BLaER1 treated with 17β-estradiol and CSF1 and Interleukin-3, amounts not matched to agents 10 nM and 100 nM (cell line): Measurements from ENCODE around the gene EML5.
"Not testable (repeated sequence)": the region's sequence is repeated elsewhere in the genome, so short reads cannot be mapped to it uniquely, and the experiment has no call there.

ENCODE experiments used
- H3K27ac ChIP-seq, 11 experiments: shearing (Covaris generic); formaldehyde crosslinking; 2 replicates each; pipeline ENCODE4 v1.8.1; 2022
- H3K27me3 ChIP-seq, 11 experiments: shearing (Covaris generic); formaldehyde crosslinking; 2 replicates each; pipeline ENCODE4 v1.8.1; 2022
- H3K36me3 ChIP-seq, 11 experiments: shearing (Covaris generic); formaldehyde crosslinking; 2 replicates each; pipeline ENCODE4 v1.8.1; 2022
- H3K4me1 ChIP-seq, 10 experiments: shearing (Covaris generic); formaldehyde crosslinking; 2 replicates each; pipeline ENCODE4 v1.8.1; 2022
- H3K4me2 ChIP-seq, 11 experiments: shearing (Covaris generic); formaldehyde crosslinking; 2 replicates each; pipeline ENCODE4 v1.8.1; 2022
- H3K4me3 ChIP-seq, 10 experiments: shearing (Covaris generic); formaldehyde crosslinking; 2 replicates each; pipeline ENCODE4 v1.8.1; 2022
- H3K9ac ChIP-seq, 11 experiments: shearing (Covaris generic); formaldehyde crosslinking; 2 replicates each; pipeline ENCODE4 v1.8.1; 2022
- H3K9me3 ChIP-seq, 11 experiments: shearing (Covaris generic); formaldehyde crosslinking; replicated peaks in 1 of 11; 2 replicates each; pipeline ENCODE4 v1.8.1; 2022
- H4K20me1 ChIP-seq, 11 experiments: shearing (Covaris generic); formaldehyde crosslinking; 2 replicates each; pipeline ENCODE4 v1.8.1; 2022
- Cebpa-rat ChIP-seq, 11 experiments: shearing (Covaris generic); IDR thresholded peaks; 2 replicates each; pipeline ENCODE4 v1.8.1; 2022

Gene EML5

GRCh38 chr14:88791629-88792472 lies 902 bp downstream of the EML5 start:
- peak overlapping the region in 6 of 11 experiments; percentile 29 to 51 (median 49); a peak in 6 of 22 replicates for H3K27ac ChIP-seq
- H3K27me3 ChIP-seq = peaks cover 26 to 38% (median 33%) of the 10 kb centered on the region in 11 experiments
- TF ChIP-seq Cebpa-rat (IDR thresholded peaks at IDR 0.05) = no peak
- no peaks in the 10 kb centered on the region for H3K36me3 ChIP-seq
- peaks cover 5 to 14% (median 10%) of the 10 kb centered on the region in 10 experiments; a peak in 12 of 20 replicates for H3K4me1 ChIP-seq
- H3K4me3 ChIP-seq = peak overlapping the region; percentile 63 to 80 (median 71)
- peak overlapping the region; percentile 60 to 80 (median 76); a peak in 21 of 22 replicates for H3K9ac ChIP-seq
- H3K4me2 ChIP-seq = peak overlapping the region; percentile 88 to 97 (median 93)
- no peaks in the 10 kb centered on the region; a peak in 1 of 22 replicates for H4K20me1 ChIP-seq
- H3K9me3 ChIP-seq = 0 out of 22 replicates have a peak, but pooled peaks cover 0 to under 1% (median 0%) of the 10 kb centered on the region in 11 experiments

GRCh38 chr14:88791252-88791621 lies 1.5 kb downstream of the EML5 start:
- Histone ChIP-seq H3K27ac (no peak overlapping the region), H3K9me3 (peaks cover 0 to 6% (median 4%) of the 10 kb centered on the region in 11 experiments; a peak in 1 of 22 replicates), H4K20me1 (no peaks in the 10 kb centered on the region; a peak in 1 of 22 replicates), H3K36me3 (no peaks in the 10 kb centered on the region), H3K27me3 (peaks cover 26 to 38% (median 33%) of the 10 kb centered on the region in 11 experiments), H3K4me3 (no peak overlapping the region), H3K4me1 (peaks cover 5 to 14% (median 10%) of the 10 kb centered on the region in 10 experiments; a peak in 12 of 20 replicates), H3K9ac (no peak overlapping the region), H3K4me2 (peak overlapping the region in 1 of 11 experiments; percentile 92; a peak in 2 of 22 replicates)
- TF ChIP-seq Cebpa-rat (IDR thresholded peaks at IDR 0.05) = no peak

- H4K20me1 ChIP-seq = no peaks in the 10 kb centered on the region; a peak in 1 of 22 replicates
- no peak overlapping the region for H3K4me2 ChIP-seq
- peaks cover 26 to 38% (median 33%) of the 10 kb centered on the region in 11 experiments for H3K27me3 ChIP-seq
These were observed 2.1 kb downstream of the EML5 start for GRCh38 chr14:88790501-88791251.

GRCh38 chr14:88789573-88789972 lies 3.2 kb downstream of the EML5 start:
- H3K9ac ChIP-seq, H3K36me3 ChIP-seq, H3K4me3 ChIP-seq, H3K4me2 ChIP-seq, H4K20me1 ChIP-seq, H3K27ac ChIP-seq: not testable (repeated sequence)
- Histone ChIP-seq H3K9me3 (peaks cover 0 to 10% (median 7%) of the 10 kb centered on the region in 11 experiments; a peak in 7 of 22 replicates), H3K4me1 (peaks cover 5 to 14% (median 10%) of the 10 kb centered on the region in 10 experiments; a peak in 12 of 20 replicates), H3K27me3 (peaks cover 26 to 38% (median 33%) of the 10 kb centered on the region in 11 experiments)

More at GRCh38 chr14:88790501-88791251, 2.1 kb downstream of the EML5 start:
- Histone ChIP-seq H3K4me3 (no peak overlapping the region), H3K4me1 (peaks cover 5 to 14% (median 10%) of the 10 kb centered on the region in 10 experiments; a peak in 12 of 20 replicates), H3K9ac (no peak overlapping the region), H3K9me3 (peaks cover 0 to 10% (median 4%) of the 10 kb centered on the region in 11 experiments; a peak in 1 of 22 replicates), H3K27ac (no peak overlapping the region), H3K36me3 (no peaks in the 10 kb centered on the region)
- TF ChIP-seq Cebpa-rat (IDR thresholded peaks at IDR 0.05) = no peak

GRCh38 chr14:88786715-88787114 lies 6.0 kb downstream of the EML5 start:
- Histone ChIP-seq H3K36me3 (peaks cover 0 to 12% (median 0%) of the 10 kb centered on the region in 11 experiments; a peak in 4 of 22 replicates), H3K4me2 (no peak overlapping the region)

GRCh38 chr14:88785911-88786310 lies 6.8 kb downstream of the EML5 start:
- Histone ChIP-seq H3K4me1 (no peaks in the 10 kb centered on the region), H3K4me3 (no peak overlapping the region), H3K27me3 (peaks cover 3 to 11% (median 7%) of the 10 kb centered on the region in 11 experiments), H4K20me1 (no peaks in the 10 kb centered on the region), H3K36me3 (peaks cover 0 to 12% (median 0%) of the 10 kb centered on the region in 11 experiments; a peak in 4 of 22 replicates), H3K9ac (no peak overlapping the region), H3K9me3 (peaks cover 28 to 45% (median 37%) of the 10 kb centered on the region in 11 experiments), H3K27ac (no peak overlapping the region), H3K4me2 (no peak overlapping the region)
- no peak for TF ChIP-seq Cebpa-rat (IDR thresholded peaks at IDR 0.05)

More at GRCh38 chr14:88786715-88787114, 6.0 kb downstream of the EML5 start:
- H3K27ac ChIP-seq = no peak overlapping the region
- no peak overlapping the region for H3K9ac ChIP-seq
- H3K4me3 ChIP-seq = no peak overlapping the region
- H3K9me3 ChIP-seq = peaks cover 24 to 37% (median 33%) of the 10 kb centered on the region in 11 experiments
- no peak for TF ChIP-seq Cebpa-rat (IDR thresholded peaks at IDR 0.05)
- peaks cover 0 to 3% (median under 1%) of the 10 kb centered on the region in 10 experiments; a peak in 5 of 20 replicates for H3K4me1 ChIP-seq
- peaks cover 11 to 19% (median 15%) of the 10 kb centered on the region in 11 experiments for H3K27me3 ChIP-seq
- no peaks in the 10 kb centered on the region; a peak in 1 of 22 replicates for H4K20me1 ChIP-seq

GRCh38 chr14:88775532-88775931 lies 17.2 kb downstream of the EML5 start:
- Histone ChIP-seq H3K4me1 (no peaks in the 10 kb centered on the region), H3K9me3 (peaks cover 0 to 11% (median 0%) of the 10 kb centered on the region in 11 experiments; a peak in 4 of 22 replicates), H3K27me3 (no peaks in the 10 kb centered on the region), H3K27ac (no peak overlapping the region), H3K4me2 (no peak overlapping the region), H4K20me1 (no peaks in the 10 kb centered on the region), H3K36me3 (no peaks in the 10 kb centered on the region), H3K9ac (no peak overlapping the region), H3K4me3 (no peak overlapping the region)
- no peak for TF ChIP-seq Cebpa-rat (IDR thresholded peaks at IDR 0.05)

- H3K9me3 ChIP-seq = peaks cover 28 to 43% (median 34%) of the 10 kb centered on the region in 11 experiments
- no peaks in the 10 kb centered on the region for H4K20me1 ChIP-seq
- H3K36me3 ChIP-seq = no peaks in the 10 kb centered on the region; a peak in 1 of 22 replicates
- no peak overlapping the region for H3K4me3 ChIP-seq
- H3K4me2 ChIP-seq = no peak overlapping the region
- H3K27ac ChIP-seq = no peak overlapping the region
- TF ChIP-seq Cebpa-rat (IDR thresholded peaks at IDR 0.05) = no peak
- H3K4me1 ChIP-seq = no peaks in the 10 kb centered on the region
- H3K9ac ChIP-seq = no peak overlapping the region
- H3K27me3 ChIP-seq = no peaks in the 10 kb centered on the region
These were observed 22.0 kb downstream of the EML5 start for GRCh38 chr14:88770736-88771135.
